Erythroblast (primary cell): ENCODE results near the gene CLDN17.
A peak's percentile ranks its signal among the peaks of the same experiment; 100 is the strongest.

Source experiments
- DNase-seq, 2 experiments: peaks; one replicate each; lab custom pipeline; 2025; lab: John Stamatoyannopoulos, UW
- GATA1 ChIP-seq: IDR thresholded peaks from 2 replicates; pipeline ENCODE4 v1.6.1; 2011; ENCODE audit warnings: low read depth, mild to moderate bottlenecking, control low read depth, low read length, moderate library complexity
- POLR2A ChIP-seq: IDR thresholded peaks from 2 replicates; pipeline ENCODE4 v1.6.1; 2011; ENCODE audit warnings: mild to moderate bottlenecking, low read length

The CLDN17 gene

GRCh38 chr21:30166705-30167104 lies at the start of gene CLDN17:
Gene CLDN17 (minus strand): TSS chr21:30166805. CDS start chr21:30166617, 188 bp downstream.
- TF ChIP-seq GATA1 (no peak), POLR2A (no peak)
- DNase-seq = no peak

- TF ChIP-seq GATA1 (no peak), POLR2A (no peak)
- no peak for DNase-seq
Observed at GRCh38 chr21:30216041-30216723, 49.6 kb upstream of the CLDN17 start, which contains the start of gene CLDN8. Gene CLDN8 (minus strand): TSS chr21:30216097. CDS start chr21:30215925, 172 bp downstream.

- TF ChIP-seq GATA1 = no peak
- TF ChIP-seq POLR2A = no peak
- no peak for DNase-seq
Observed at GRCh38 chr21:30211071-30211470, 44.5 kb upstream of the CLDN17 start.

GRCh38 chr21:30209601-30210000 lies 43.0 kb upstream of the CLDN17 start:
- DNase-seq = no peak
- TF ChIP-seq POLR2A = no peak
- TF ChIP-seq GATA1 = no peak

GRCh38 chr21:30207252-30207579 lies 40.6 kb upstream of the CLDN17 start:
- no peak for TF ChIP-seq POLR2A
- no peak for TF ChIP-seq GATA1
- DNase-seq = no peak

- DNase-seq = no peak
- TF ChIP-seq GATA1 (no peak), POLR2A (no peak)
Observed at GRCh38 chr21:30206551-30207251, 40.1 kb upstream of the CLDN17 start.

- DNase-seq = no peak
- no peak for TF ChIP-seq POLR2A
- TF ChIP-seq GATA1 = no peak
Observed at GRCh38 chr21:30200000-30200399, 33.4 kb upstream of the CLDN17 start.

GRCh38 chr21:30194701-30195299 lies 28.2 kb upstream of the CLDN17 start:
- TF ChIP-seq POLR2A (no peak), GATA1 (no peak)

GRCh38 chr21:30193201-30193600 lies 26.6 kb upstream of the CLDN17 start:
- no peak for DNase-seq
- TF ChIP-seq GATA1 (no peak), POLR2A (no peak)

More at GRCh38 chr21:30194701-30195299, 28.2 kb upstream of the CLDN17 start:
- DNase-seq = peak; percentile 43 to 69

GRCh38 chr21:30190554-30190953 lies 23.9 kb upstream of the CLDN17 start:
- TF ChIP-seq GATA1 (no peak), POLR2A (no peak)
- no peak for DNase-seq

- no peak for TF ChIP-seq POLR2A
- no peak for TF ChIP-seq GATA1
Observed at GRCh38 chr21:30189773-30190172, 23.2 kb upstream of the CLDN17 start.

GRCh38 chr21:30186242-30186641 lies 19.6 kb upstream of the CLDN17 start:
- no peak for DNase-seq
- TF ChIP-seq GATA1 = no peak
- no peak for TF ChIP-seq POLR2A

More at GRCh38 chr21:30189773-30190172, 23.2 kb upstream of the CLDN17 start:
- no peak for DNase-seq

- no peak for DNase-seq
- no peak for TF ChIP-seq GATA1
- TF ChIP-seq POLR2A = no peak
Observed at GRCh38 chr21:30168086-30168485, 1.5 kb upstream of the CLDN17 start.

GRCh38 chr21:30166171-30166570 lies 434 bp downstream of the CLDN17 start:
- no peak for TF ChIP-seq POLR2A
- TF ChIP-seq GATA1 = no peak
- no peak for DNase-seq

GRCh38 chr21:30164796-30165195 lies 1.8 kb downstream of the CLDN17 start:
- TF ChIP-seq POLR2A (no peak), GATA1 (no peak)
- DNase-seq = no peak
